Peyer's patch (tissue), 4 donors: ENCODE data around the gene KDELR1. TPM values are rescaled to one million over a fixed set of nuclear protein-coding genes. Genes with fewer than 3 reads are reported as not detected.

Experiments
- DNase-seq, 3 donors: peaks; one replicate each; pipeline ENCODE4 v3.0.0-alpha.2; 2017 to 2019
- H3K27ac ChIP-seq, 4 donors: fragments of 200-600 bp; sonication (generic); one replicate each; pipeline ENCODE4 v1.5.1; 2016 to 2019
- H3K27me3 ChIP-seq, 2 donors: fragments of 200-600 bp; sonication (generic); one replicate each; pipeline ENCODE4 v1.5.1; 2019
- H3K36me3 ChIP-seq, 3 donors: fragments of 200-600 bp; sonication (generic); one replicate each; pipeline ENCODE4 v1.5.1; 2016 to 2019
- H3K4me1 ChIP-seq, 4 donors: fragments of 200-600 bp; sonication (generic); one replicate each; pipeline ENCODE4 v1.5.1; 2016 to 2019
- H3K4me3 ChIP-seq, 4 donors: fragments of 200-600 bp; sonication (generic); 1 replicate in 3 of 4; 2 replicates in 1 of 4; pipeline ENCODE4 v1.5.1; 2016 to 2019; ENCODE audit warnings: mild to moderate bottlenecking in 1 of 4
- H3K9me3 ChIP-seq, 4 donors: fragments of 200-600 bp; sonication (generic); one replicate each; pipeline ENCODE4 v1.5.1; 2016 to 2019; ENCODE audit warnings: mild to moderate bottlenecking in 1 of 4
- POLR2A ChIP-seq, 2 donors: fragments of 450-650 bp; IDR thresholded peaks; one replicate each; pipeline ENCODE4 v1.5.1; 2017; ENCODE audit warnings: antibody characterized with exemption in 2 of 2, mild to moderate bottlenecking in 2 of 2, moderate library complexity in 2 of 2
- total RNA-seq, 4 donors: library from RNA; depleted of rRNA; stranded (reverse); fragments of >200 nt; gene quantifications; one replicate each; pipeline ENCODE4 v1.1.0, GENCODE V29; 2016
- TF ChIP-seq, protein P1 (sequence below), 6 experiments: fragments of 450-650 bp in 4 of 6; fragments of 200-600 bp in 2 of 6; sonication (generic) in 1 of 6; IDR thresholded peaks; one replicate each; pipeline ENCODE4 v1.5.1; 2017 to 2019; ENCODE audit warnings: antibody characterized with exemption in 6 of 6, mild to moderate bottlenecking in 3 of 6, moderate library complexity in 1 of 6

KDELR1 gene
- 100 to 1,000 TPM in 3 of 4 donors, 10 to 100 TPM in 1; 54.5 to 136 (median 112) TPM for total RNA-seq

GRCh38 chr19:48391100-48392005 is at the start of gene KDELR1:
Gene KDELR1, minus strand, starts transcription at chr19:48391551. Its CDS starts 193 bp downstream, at chr19:48391358.
- Histone ChIP-seq H3K4me3 (peak within 1 kb of the TSS; percentile 68 to 98 (median 85)), H3K36me3 (peaks cover 0 to 33% (median 0%) of the 10 kb centered on the region in 3 donors), H3K9me3 (no peaks in the 10 kb centered on the region), H3K27me3 (peaks cover 4 to 30% of the 10 kb centered on the region in 2 donors), H3K27ac (peak within 1 kb of the TSS; percentile 75 to 94 (median 86)), H3K4me1 (peaks cover 0 to 27% (median 10%) of the 10 kb centered on the region in 4 donors)
- DNase-seq = peak; percentile 68 to 88 (median 86)
- TF ChIP-seq, protein P1, sequence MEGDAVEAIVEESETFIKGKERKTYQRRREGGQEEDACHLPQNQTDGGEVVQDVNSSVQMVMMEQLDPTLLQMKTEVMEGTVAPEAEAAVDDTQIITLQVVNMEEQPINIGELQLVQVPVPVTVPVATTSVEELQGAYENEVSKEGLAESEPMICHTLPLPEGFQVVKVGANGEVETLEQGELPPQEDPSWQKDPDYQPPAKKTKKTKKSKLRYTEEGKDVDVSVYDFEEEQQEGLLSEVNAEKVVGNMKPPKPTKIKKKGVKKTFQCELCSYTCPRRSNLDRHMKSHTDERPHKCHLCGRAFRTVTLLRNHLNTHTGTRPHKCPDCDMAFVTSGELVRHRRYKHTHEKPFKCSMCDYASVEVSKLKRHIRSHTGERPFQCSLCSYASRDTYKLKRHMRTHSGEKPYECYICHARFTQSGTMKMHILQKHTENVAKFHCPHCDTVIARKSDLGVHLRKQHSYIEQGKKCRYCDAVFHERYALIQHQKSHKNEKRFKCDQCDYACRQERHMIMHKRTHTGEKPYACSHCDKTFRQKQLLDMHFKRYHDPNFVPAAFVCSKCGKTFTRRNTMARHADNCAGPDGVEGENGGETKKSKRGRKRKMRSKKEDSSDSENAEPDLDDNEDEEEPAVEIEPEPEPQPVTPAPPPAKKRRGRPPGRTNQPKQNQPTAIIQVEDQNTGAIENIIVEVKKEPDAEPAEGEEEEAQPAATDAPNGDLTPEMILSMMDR (IDR thresholded peaks at IDR 0.05) = peak; percentile 76 to 91 (median 87)
- peak; percentile 53 to 67 for TF ChIP-seq POLR2A (IDR thresholded peaks at IDR 0.05)

- no peak for DNase-seq
- no peaks in the 10 kb centered on the region for H3K4me1 ChIP-seq
- no peaks in the 10 kb centered on the region for H3K27me3 ChIP-seq
- no peak overlapping the region for H3K27ac ChIP-seq
- no peaks in the 10 kb centered on the region for H3K9me3 ChIP-seq
- no peaks in the 10 kb centered on the region for H3K36me3 ChIP-seq
- H3K4me3 ChIP-seq = no peak overlapping the region
- TF ChIP-seq, protein P1 (IDR thresholded peaks at IDR 0.05) = no peak
- TF ChIP-seq POLR2A (IDR thresholded peaks at IDR 0.05) = no peak
These were observed 45.2 kb upstream of the KDELR1 start for GRCh38 chr19:48436586-48436985.

GRCh38 chr19:48433337-48433736 is 42.0 kb upstream of the KDELR1 start:
- no peak for DNase-seq
- Histone ChIP-seq H3K4me3 (no peak overlapping the region), H3K27ac (no peak overlapping the region), H3K9me3 (no peaks in the 10 kb centered on the region), H3K4me1 (no peaks in the 10 kb centered on the region), H3K27me3 (no peaks in the 10 kb centered on the region), H3K36me3 (no peaks in the 10 kb centered on the region)
- TF ChIP-seq, protein P1 (IDR thresholded peaks at IDR 0.05) = no peak
- TF ChIP-seq POLR2A (IDR thresholded peaks at IDR 0.05) = no peak

DNA sequence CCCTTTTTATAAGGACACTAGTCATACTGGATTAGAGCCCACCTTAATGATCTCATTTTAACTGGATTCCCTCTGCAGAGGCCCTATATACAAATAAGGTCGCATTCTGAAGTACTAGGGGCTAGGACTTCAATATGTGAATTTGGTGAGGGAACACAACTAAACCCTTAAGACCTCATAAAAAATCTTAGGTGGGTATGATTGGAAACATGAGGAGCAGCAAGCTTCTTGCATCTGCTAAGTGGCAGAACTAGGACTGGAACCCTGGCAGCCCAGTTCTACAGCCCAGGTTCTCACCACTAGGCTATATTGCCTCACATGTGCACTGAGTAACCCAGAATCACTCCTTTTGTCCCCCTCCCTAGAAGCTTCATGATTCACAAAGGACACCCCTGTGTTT is 37.3 kb upstream of the KDELR1 start:
- Histone ChIP-seq H3K4me1 (no peaks in the 10 kb centered on the region), H3K27me3 (no peaks in the 10 kb centered on the region)

GRCh38 chr19:48424694-48425219 is 33.4 kb upstream of the KDELR1 start:
- Histone ChIP-seq H3K36me3 (no peaks in the 10 kb centered on the region), H3K9me3 (no peaks in the 10 kb centered on the region), H3K4me1 (no peaks in the 10 kb centered on the region), H3K27ac (no peak overlapping the region), H3K27me3 (no peaks in the 10 kb centered on the region), H3K4me3 (no peak overlapping the region)
- TF ChIP-seq, protein P1 (IDR thresholded peaks at IDR 0.05) = no peak
- TF ChIP-seq POLR2A (IDR thresholded peaks at IDR 0.05) = no peak
- DNase-seq = no peak

More for the DNA sequence above, 37.3 kb upstream of the KDELR1 start:
- Histone ChIP-seq H3K9me3 (no peaks in the 10 kb centered on the region), H3K36me3 (no peaks in the 10 kb centered on the region), H3K4me3 (no peak overlapping the region), H3K27ac (no peak overlapping the region)
- TF ChIP-seq, protein P1 (IDR thresholded peaks at IDR 0.05) = no peak
- no peak for TF ChIP-seq POLR2A (IDR thresholded peaks at IDR 0.05)
- no peak for DNase-seq
